Muscle layer of duodenum (tissue), 2 donors: ENCODE results near the gene NCOR2.

ENCODE experiments used
- H3K27ac ChIP-seq: one replicate; pipeline ENCODE4 v1.7.0; 2013; ENCODE audit warnings: mild to moderate bottlenecking, low read length
- H3K27me3 ChIP-seq: one replicate; pipeline ENCODE4 v1.7.0; 2013; ENCODE audit warnings: low read depth, mild to moderate bottlenecking, control low read depth, low read length
- H3K36me3 ChIP-seq, 2 donors: one replicate each; pipeline ENCODE4 v1.7.0; 2013; ENCODE audit warnings: low read length in 2 of 2, control low read depth in 1 of 2, mild to moderate bottlenecking in 1 of 2; ENCODE audit not compliant: insufficient read depth in 2 of 2, control insufficient read depth in 1 of 2
- H3K4me1 ChIP-seq, 2 donors: one replicate each; pipeline ENCODE4 v1.7.0; 2013; ENCODE audit warnings: low read length in 2 of 2, mild to moderate bottlenecking in 2 of 2, control low read depth in 1 of 2, moderate library complexity in 1 of 2; ENCODE audit not compliant: insufficient read depth in 2 of 2, control insufficient read depth in 1 of 2
- H3K4me3 ChIP-seq, 2 donors: one replicate each; pipeline ENCODE4 v1.7.0; 2013; ENCODE audit warnings: low read length in 2 of 2, low read depth in 1 of 2, mild to moderate bottlenecking in 1 of 2
- H3K9me3 ChIP-seq, 2 donors: one replicate each; pipeline ENCODE4 v1.7.0; 2013; ENCODE audit warnings: low read length in 2 of 2, control low read depth in 1 of 2, mild to moderate bottlenecking in 1 of 2; ENCODE audit not compliant: control insufficient read depth in 1 of 2
- donor health status: healthy.

Gene NCOR2

DNA sequence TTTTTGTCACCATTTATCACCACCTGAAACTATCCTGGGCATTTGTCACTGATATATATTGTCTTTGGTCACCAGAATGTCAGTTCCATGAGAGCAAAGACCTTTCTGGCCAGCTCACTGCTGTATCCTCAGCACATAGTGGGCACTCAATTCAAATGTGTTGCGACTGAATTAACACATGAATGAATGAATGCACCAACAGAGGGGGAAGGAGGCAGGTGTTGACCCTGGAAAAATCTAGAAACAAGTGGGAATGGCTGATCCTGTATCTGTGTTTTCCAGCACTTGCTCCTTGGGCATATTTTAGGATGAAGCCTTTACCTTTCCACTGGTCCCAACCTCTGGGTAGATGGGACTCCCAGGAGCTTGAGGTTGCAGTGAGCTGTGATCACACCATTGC, 3.4 kb upstream of the NCOR2 start:
- no peaks in the 10 kb centered on the region for H3K9me3 ChIP-seq

GRCh38 chr12:124569375-124570148, 2.1 kb upstream of the NCOR2 start:
- H3K27me3 ChIP-seq, result no peaks in the 10 kb centered on the region
- H3K4me1 ChIP-seq, result peaks cover 0 to 36% of the 10 kb centered on the region in 2 donors
- H3K27ac ChIP-seq, result no peak overlapping the region
- no peak overlapping the region for H3K4me3 ChIP-seq
- no peaks in the 10 kb centered on the region for H3K36me3 ChIP-seq
- H3K9me3 ChIP-seq, result no peaks in the 10 kb centered on the region

More for the DNA sequence above, 3.4 kb upstream of the NCOR2 start:
- Histone ChIP-seq H3K36me3 (no peaks in the 10 kb centered on the region), H3K27ac (no peak overlapping the region), H3K4me3 (no peak overlapping the region), H3K27me3 (no peaks in the 10 kb centered on the region), H3K4me1 (peaks cover 0 to 24% of the 10 kb centered on the region in 2 donors)

- Histone ChIP-seq H3K27me3 (no peaks in the 10 kb centered on the region), H3K4me1 (peaks cover 0 to 38% of the 10 kb centered on the region in 2 donors), H3K4me3 (no peak overlapping the region), H3K9me3 (no peaks in the 10 kb centered on the region), H3K27ac (peak overlapping the region; percentile 67), H3K36me3 (no peaks in the 10 kb centered on the region)
These were observed 1.3 kb upstream of the NCOR2 start for GRCh38 chr12:124568431-124569374.

- Histone ChIP-seq H3K9me3 (no peaks in the 10 kb centered on the region), H3K27me3 (no peaks in the 10 kb centered on the region), H3K27ac (peak overlapping the region; percentile 67), H3K4me1 (peaks cover 3 to 43% of the 10 kb centered on the region in 2 donors), H3K36me3 (no peaks in the 10 kb centered on the region), H3K4me3 (peak overlapping the region; percentile 39 to 54)
These were observed 411 bp upstream of the NCOR2 start for GRCh38 chr12:124567673-124568373.

DNA sequence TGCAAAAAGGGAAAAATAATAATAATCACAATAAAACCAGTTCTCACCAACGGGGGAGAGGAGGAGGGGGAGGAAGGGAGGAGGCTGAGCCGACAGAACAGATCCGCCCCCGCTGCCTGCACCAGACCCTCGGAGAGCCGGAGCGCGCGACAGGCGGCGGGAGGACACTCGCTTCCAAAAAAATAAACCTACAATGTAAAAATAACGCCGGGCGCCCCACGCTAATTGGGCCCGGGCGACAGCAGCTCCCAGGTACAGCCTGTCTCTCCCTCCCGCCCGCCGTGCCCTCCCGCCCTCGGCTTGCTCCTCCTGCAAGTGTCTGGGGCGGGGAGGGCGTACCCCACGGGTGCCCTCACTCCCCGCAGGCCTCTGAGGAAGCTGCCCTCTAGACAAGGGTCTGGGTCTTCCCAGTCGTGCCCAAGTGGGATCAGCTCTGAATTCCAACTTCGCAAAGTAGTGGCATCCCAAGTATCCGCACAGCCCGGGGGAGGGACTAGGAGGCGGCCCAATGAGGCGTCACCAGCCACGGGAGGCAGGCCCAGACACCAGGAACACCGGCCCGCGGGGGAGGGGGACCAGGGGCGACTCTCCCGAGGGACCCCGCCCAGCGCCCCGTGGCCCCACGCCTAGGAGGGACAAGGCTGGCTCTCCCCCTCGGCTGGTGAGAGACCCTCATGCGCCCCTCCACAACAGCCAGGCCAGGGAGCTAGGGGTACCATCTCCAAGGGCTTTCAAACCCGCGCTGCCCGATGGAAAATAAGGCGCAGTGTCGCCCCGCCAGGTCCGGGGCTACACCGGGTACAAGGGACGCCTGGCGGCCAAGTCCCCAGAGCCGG, 1.0 kb downstream of the NCOR2 start:
- peaks cover 4 to 52% of the 10 kb centered on the region in 2 donors for H3K4me1 ChIP-seq
- peak overlapping the region; percentile 77 for H3K27ac ChIP-seq
- no peaks in the 10 kb centered on the region for H3K36me3 ChIP-seq
- H3K27me3 ChIP-seq, result no peaks in the 10 kb centered on the region
- no peaks in the 10 kb centered on the region for H3K9me3 ChIP-seq
- peak overlapping the region; percentile 69 to 90 for H3K4me3 ChIP-seq

DNA sequence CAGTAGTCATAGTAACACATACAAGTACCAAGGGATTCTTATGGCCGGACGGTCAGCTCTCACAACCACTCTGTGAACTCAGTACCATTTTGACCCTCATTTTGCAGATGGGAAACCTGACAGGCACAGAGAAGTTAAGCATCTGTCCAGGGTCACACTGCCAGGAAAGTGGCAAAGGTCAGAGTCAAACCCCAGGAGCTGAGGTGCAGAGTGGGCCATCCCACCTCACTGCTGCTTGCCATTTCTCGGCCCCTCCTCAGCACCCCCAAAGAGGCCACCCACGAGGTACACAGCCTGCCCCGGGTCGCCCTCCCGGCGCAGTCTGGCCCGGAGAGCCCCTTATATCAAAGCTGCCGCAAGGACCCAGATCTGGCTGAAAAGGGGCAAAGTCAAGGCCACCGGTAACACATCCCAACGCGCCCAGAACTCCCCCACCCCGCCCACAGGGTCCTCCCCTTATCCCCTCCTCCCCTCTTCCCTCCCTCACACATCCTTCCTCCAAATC, 1.7 kb downstream of the NCOR2 start:
- H3K9me3 ChIP-seq, result no peaks in the 10 kb centered on the region
- no peaks in the 10 kb centered on the region for H3K27me3 ChIP-seq
- no peaks in the 10 kb centered on the region for H3K36me3 ChIP-seq
- H3K4me1 ChIP-seq, result peaks cover 4 to 57% of the 10 kb centered on the region in 2 donors
- H3K27ac ChIP-seq, result peak overlapping the region; percentile 69
- peak overlapping the region; percentile 69 to 90 for H3K4me3 ChIP-seq

DNA sequence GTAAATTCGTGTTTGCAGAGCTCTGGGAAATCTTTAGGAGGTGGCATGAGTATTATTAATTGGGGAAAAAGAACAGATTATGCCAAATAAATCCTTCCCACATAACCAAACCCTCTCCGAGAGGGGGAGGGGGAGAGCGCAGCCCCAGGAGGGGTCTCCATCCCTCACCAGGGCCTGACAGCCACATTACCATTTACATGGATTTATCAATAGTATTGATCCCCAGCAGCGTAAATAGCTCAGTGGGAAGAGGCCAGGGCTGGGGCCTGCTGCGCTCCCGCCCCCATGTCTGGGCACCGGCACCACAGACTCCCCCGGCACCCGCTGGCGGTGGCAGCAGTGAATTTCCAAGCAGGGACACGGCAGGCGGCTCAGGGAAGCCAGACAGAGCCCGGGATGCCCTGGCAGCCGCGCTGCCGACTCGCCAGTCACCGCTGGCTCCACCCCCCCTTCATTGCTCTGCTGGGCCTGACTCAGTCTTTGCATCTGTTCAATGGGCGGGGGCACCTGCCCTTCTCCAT, 2.4 kb downstream of the NCOR2 start:
- Histone ChIP-seq H3K27ac (no peak overlapping the region), H3K4me3 (peak overlapping the region; percentile 69 to 90), H3K36me3 (no peaks in the 10 kb centered on the region), H3K9me3 (no peaks in the 10 kb centered on the region), H3K4me1 (peaks cover 4 to 57% of the 10 kb centered on the region in 2 donors), H3K27me3 (no peaks in the 10 kb centered on the region)

DNA sequence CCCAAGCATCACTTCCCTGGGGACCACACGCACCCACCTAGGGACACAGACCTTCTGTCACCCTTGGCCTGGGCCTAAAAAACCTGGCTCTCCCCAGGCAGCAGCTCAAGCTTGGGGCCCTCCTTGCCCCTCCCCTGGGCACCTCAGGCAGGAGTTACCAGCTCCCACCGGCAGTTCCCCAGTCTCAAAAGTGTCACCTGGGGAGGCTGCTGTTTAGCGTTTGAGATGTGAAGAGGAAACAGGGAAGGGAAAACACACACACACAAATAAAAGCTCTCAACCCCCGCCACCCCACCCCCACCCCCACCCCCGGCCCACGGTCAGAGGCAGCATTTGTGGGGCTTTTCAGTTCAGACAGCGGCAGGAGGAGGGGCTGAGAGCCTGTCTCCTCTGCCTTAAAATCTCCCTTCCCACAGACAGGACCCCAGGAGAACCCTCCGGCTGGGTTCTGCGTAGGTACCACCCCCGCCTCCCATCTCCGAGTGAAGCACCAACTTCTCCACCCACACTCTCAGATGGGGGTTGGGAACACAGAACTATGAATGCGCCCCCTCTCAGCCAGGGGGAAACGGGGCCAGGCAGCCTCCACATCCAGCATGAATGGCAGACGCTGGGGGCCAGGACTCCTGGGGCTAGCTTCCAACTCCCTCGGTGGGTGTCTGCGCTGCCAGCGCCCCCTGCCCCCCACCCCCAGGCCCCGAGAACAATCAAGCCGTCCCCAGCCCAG, 3.0 kb downstream of the NCOR2 start:
- H3K9me3 ChIP-seq, result no peaks in the 10 kb centered on the region
- no peaks in the 10 kb centered on the region for H3K27me3 ChIP-seq
- H3K4me3 ChIP-seq, result no peak overlapping the region
- H3K4me1 ChIP-seq, result peaks cover 4 to 52% of the 10 kb centered on the region in 2 donors
- H3K27ac ChIP-seq, result no peak overlapping the region
- H3K36me3 ChIP-seq, result no peaks in the 10 kb centered on the region

DNA sequence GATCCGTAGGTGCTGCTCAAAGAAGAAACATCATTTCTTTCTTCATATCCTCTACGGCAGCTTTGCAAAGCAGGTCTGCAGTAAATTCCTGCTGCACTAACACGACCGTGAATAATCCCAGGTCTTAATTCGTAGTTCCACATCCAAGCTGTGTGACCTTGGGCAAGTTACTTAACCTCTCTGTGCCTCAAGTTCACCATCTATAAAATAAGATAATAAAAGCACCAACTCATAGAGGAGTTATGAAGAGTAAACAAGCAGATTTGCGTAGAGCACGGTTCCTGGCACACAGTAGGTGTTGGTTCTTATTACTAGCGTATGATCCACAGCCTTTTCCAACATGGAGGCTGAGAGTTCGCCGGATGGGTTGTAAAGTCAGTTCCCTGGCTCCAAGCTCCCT, 3.6 kb downstream of the NCOR2 start:
- H3K4me1 ChIP-seq, result peaks cover 4 to 46% of the 10 kb centered on the region in 2 donors
- H3K9me3 ChIP-seq, result no peaks in the 10 kb centered on the region
- no peak overlapping the region for H3K4me3 ChIP-seq
- H3K27me3 ChIP-seq, result no peaks in the 10 kb centered on the region
- no peak overlapping the region for H3K27ac ChIP-seq
- H3K36me3 ChIP-seq, result no peaks in the 10 kb centered on the region

DNA sequence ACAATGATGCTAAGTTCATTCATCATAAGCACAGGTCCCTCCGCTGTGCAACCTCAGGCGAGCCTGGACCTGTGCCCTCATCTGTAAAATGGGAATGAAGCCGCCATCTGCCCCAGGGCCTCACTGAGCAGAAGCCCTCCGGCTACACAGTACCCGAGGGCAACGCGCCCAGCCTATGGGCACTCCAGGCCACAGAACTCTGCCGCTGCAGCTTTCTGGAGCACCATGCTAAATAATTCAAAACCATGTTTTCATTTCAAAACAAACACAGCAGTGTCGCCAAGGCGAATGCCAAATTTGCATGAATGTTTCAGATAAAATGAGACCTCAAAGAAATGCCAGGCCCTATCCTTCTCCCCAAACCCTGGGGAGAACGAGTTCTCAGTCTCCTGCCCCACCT, 4.0 kb downstream of the NCOR2 start:
- Histone ChIP-seq H3K27me3 (no peaks in the 10 kb centered on the region), H3K4me1 (peaks cover 4 to 47% of the 10 kb centered on the region in 2 donors), H3K9me3 (no peaks in the 10 kb centered on the region), H3K36me3 (no peaks in the 10 kb centered on the region), H3K27ac (no peak overlapping the region), H3K4me3 (no peak overlapping the region)
